SK-N-SH (cell line): ENCODE results near the gene UTP14C. TPM values are rescaled to one million over a fixed set of nuclear protein-coding genes. Genes with fewer than 3 reads are reported as not detected.

ENCODE experiments used
- CTCF ChIA-PET: fragments of 300-600, 350-600 bp; formaldehyde crosslinking; extraction: SDS; loops from one replicate; lab custom pipeline; 2021; lab: Yijun Ruan, JAX
- POLR2A ChIA-PET: fragments of 350-600 bp; sonication (Branson Sonifier 250); formaldehyde crosslinking; extraction: SDS; loops from one replicate; lab custom pipeline; 2020; ENCODE audit warnings: antibody characterized with exemption, inconsistent platforms; lab: Yijun Ruan, JAX
- DNase-seq: peaks from one replicate; pipeline ENCODE4 v3.0.0; 2012
- H2AFZ ChIP-seq: fragments of 200-600 bp; sonication (generic); 2 replicates; pipeline ENCODE4 v1.8.1; 2016; ENCODE audit warnings: antibody characterized with exemption, mild to moderate bottlenecking, low read depth
- H3F3A ChIP-seq: fragments of 200-600 bp; sonication (generic); replicated peaks from 2 replicates; pipeline ENCODE3; 2016; ENCODE audit warnings: antibody characterized with exemption, mild to moderate bottlenecking; ENCODE audit not compliant: insufficient read depth
- H3K27ac ChIP-seq, 2 experiments: fragments of 200-500 bp in 1 of 2; fragments of 200-600 bp in 1 of 2; sonication (Bioruptor generic) in 1 of 2; sonication (generic), shearing (Covaris generic) in 1 of 2; 2 replicates each; pipeline versions ENCODE4 v1.5.1 to v1.6.1; 2014 to 2016; ENCODE audit warnings: low read depth in 2 of 2, inconsistent platforms in 1 of 2, low read length in 1 of 2, mild to moderate bottlenecking in 1 of 2, mixed read lengths in 1 of 2
- H3K27me3 ChIP-seq: fragments of 200-600 bp; sonication (generic), shearing (Covaris generic); 2 replicates; pipeline ENCODE4 v1.6.1; 2016; ENCODE audit warnings: mixed run types; ENCODE audit not compliant: insufficient read depth
- H3K36me3 ChIP-seq, 2 experiments: fragments of 200-500 bp in 1 of 2; fragments of 200-600 bp in 1 of 2; sonication (Bioruptor generic) in 1 of 2; sonication (generic) in 1 of 2; replicated peaks in 1 of 2; 2 replicates each; pipeline versions ENCODE3 to v1.5.1; 2014 to 2016; ENCODE audit warnings: low read length in 1 of 2, mild to moderate bottlenecking in 1 of 2; ENCODE audit not compliant: insufficient read depth in 2 of 2, control insufficient read depth in 1 of 2
- H3K4me1 ChIP-seq, 2 experiments: fragments of 200-500 bp in 1 of 2; fragments of 200-600 bp in 1 of 2; sonication (Bioruptor generic) in 1 of 2; sonication (generic), shearing (Covaris generic) in 1 of 2; 2 replicates each; pipeline versions ENCODE4 v1.5.1 to v1.6.1; 2014 to 2016; ENCODE audit warnings: low read depth in 1 of 2, low read length in 1 of 2, mixed run types in 1 of 2; ENCODE audit not compliant: insufficient read depth in 2 of 2, control insufficient read depth in 1 of 2
- H3K4me2 ChIP-seq: fragments of 200-600 bp; sonication (generic), shearing (Covaris generic); 2 replicates; pipeline ENCODE4 v1.6.1; 2017; ENCODE audit warnings: mixed run types
- H3K4me3 ChIP-seq, 2 experiments: fragments of 200-500 bp in 1 of 2; fragments of 200-600 bp in 1 of 2; sonication (Bioruptor generic) in 1 of 2; sonication (generic), shearing (Covaris generic) in 1 of 2; 2 replicates each; pipeline versions ENCODE4 v1.5.1 to v1.8.1; 2014 to 2016; ENCODE audit warnings: low read depth in 2 of 2, inconsistent platforms in 1 of 2, low read length in 1 of 2, mild to moderate bottlenecking in 1 of 2, mixed read lengths in 1 of 2, moderate library complexity in 1 of 2
- H3K79me2 ChIP-seq: fragments of 200-600 bp; sonication (generic); 2 replicates; pipeline ENCODE4 v1.8.1; 2017; ENCODE audit warnings: mild to moderate bottlenecking; ENCODE audit not compliant: insufficient read depth
- H3K9ac ChIP-seq: fragments of 200-600 bp; sonication (generic); 2 replicates; pipeline ENCODE4 v1.6.1; 2017; ENCODE audit warnings: mixed run types
- H3K9me2 ChIP-seq: fragments of 200-600 bp; sonication (generic); 2 replicates; pipeline ENCODE4 v1.6.1; 2017; ENCODE audit warnings: mixed run types
- H3K9me3 ChIP-seq: fragments of 200-600 bp; sonication (generic); 2 replicates; pipeline ENCODE4 v1.6.1; 2017; ENCODE audit warnings: mixed run types, mild to moderate bottlenecking, moderate library complexity
- H4K20me1 ChIP-seq: fragments of 200-600 bp; sonication (generic); 2 replicates; pipeline ENCODE4 v1.6.1; 2017; ENCODE audit warnings: mild to moderate bottlenecking, mixed run types; ENCODE audit not compliant: insufficient read depth
- ELF1 ChIP-seq: IDR thresholded peaks from 2 replicates; pipeline ENCODE4 v1.4.0; 2012
- EP300 ChIP-seq, 2 experiments: IDR thresholded peaks; 2 replicates each; pipeline versions ENCODE4 v1.4.0 to v1.6.1; 2012; ENCODE audit warnings: borderline replicate concordance in 1 of 2, low read depth in 1 of 2, low read length in 1 of 2
- EZH2phosphoT487 ChIP-seq: fragments of 200-600 bp; sonication (generic); IDR thresholded peaks from 2 replicates; pipeline ENCODE4 v1.6.1; 2017; ENCODE audit warnings: low read depth, mixed run types, mild to moderate bottlenecking, antibody characterized with exemption, moderate library complexity, borderline replicate concordance
- FOSL2 ChIP-seq: IDR thresholded peaks from 2 replicates; pipeline ENCODE4 v1.4.0; 2012; ENCODE audit warnings: low read depth, mild to moderate bottlenecking, moderate library complexity, borderline replicate concordance
- MEF2A ChIP-seq: IDR thresholded peaks from 2 replicates; pipeline ENCODE4 v1.4.0; 2012; ENCODE audit warnings: low read depth, borderline replicate concordance
- NFIC ChIP-seq: IDR thresholded peaks from 2 replicates; pipeline ENCODE4 v1.4.0; 2012; ENCODE audit warnings: borderline replicate concordance
- RCOR1 ChIP-seq: fragments of 150-350 bp; IDR thresholded peaks from 2 replicates; pipeline ENCODE4 v1.6.1; 2017; ENCODE audit warnings: antibody characterized with exemption, low read length
- RFX5 ChIP-seq: IDR thresholded peaks from 2 replicates; pipeline ENCODE4 v1.6.1; 2012; ENCODE audit warnings: mild to moderate bottlenecking, improper control_type of control experiment, low read length
- SIN3A ChIP-seq: IDR thresholded peaks from 2 replicates; pipeline ENCODE4 v1.6.1; 2012; ENCODE audit warnings: low read depth, mild to moderate bottlenecking, low read length, moderate library complexity, borderline replicate concordance
- TAF1 ChIP-seq: IDR thresholded peaks from 2 replicates; pipeline ENCODE4 v1.6.1; 2012; ENCODE audit warnings: low read depth, mild to moderate bottlenecking, low read length, moderate library complexity, borderline replicate concordance
- TCF12 ChIP-seq: IDR thresholded peaks from 2 replicates; pipeline ENCODE4 v1.4.0; 2012
- TEAD4 ChIP-seq: IDR thresholded peaks from 2 replicates; pipeline ENCODE4 v1.4.0; 2012; ENCODE audit warnings: mild to moderate bottlenecking, borderline replicate concordance; ENCODE audit not compliant: insufficient read depth
- YY1 ChIP-seq: IDR thresholded peaks from 2 replicates; pipeline ENCODE4 v1.4.0; 2012; ENCODE audit warnings: low read depth, mild to moderate bottlenecking
- WGBS: methylation state at CpG from one replicate; pipeline ENCODE4 v1.1.6; 2017; ENCODE audit warnings: low lambda C conversion rate; 5-methylcytosine and 5-hydroxymethylcytosine counted together
- polyA plus RNA-seq, 3 experiments: library from polyadenylated mRNA; depleted of rRNA; stranded (reverse); fragments of >200 nt; gene quantifications; 2 replicates each; pipeline ENCODE4 v1.2.3, GENCODE V29; 2012
- TF ChIP-seq, protein P1 (sequence below): IDR thresholded peaks from 2 replicates; pipeline ENCODE4 v1.4.0; 2012; ENCODE audit warnings: low read depth, borderline replicate concordance
- TF ChIP-seq, protein P2 (sequence below): fragments of 150-350 bp; IDR thresholded peaks from 2 replicates; pipeline ENCODE4 v1.6.1; 2016; ENCODE audit warnings: mild to moderate bottlenecking, low read depth, low read length
- TF ChIP-seq, protein P3 (sequence below): IDR thresholded peaks from 2 replicates; pipeline ENCODE4; 2012
- TF ChIP-seq, protein P4 (sequence below): IDR thresholded peaks from 2 replicates; pipeline ENCODE4 v1.4.0; 2012; ENCODE audit warnings: low read depth

The UTP14C gene
- polyA plus RNA-seq, 1 of the 3 experiments (the other 2 are of a cell fraction) = 5.1 TPM

DNA sequence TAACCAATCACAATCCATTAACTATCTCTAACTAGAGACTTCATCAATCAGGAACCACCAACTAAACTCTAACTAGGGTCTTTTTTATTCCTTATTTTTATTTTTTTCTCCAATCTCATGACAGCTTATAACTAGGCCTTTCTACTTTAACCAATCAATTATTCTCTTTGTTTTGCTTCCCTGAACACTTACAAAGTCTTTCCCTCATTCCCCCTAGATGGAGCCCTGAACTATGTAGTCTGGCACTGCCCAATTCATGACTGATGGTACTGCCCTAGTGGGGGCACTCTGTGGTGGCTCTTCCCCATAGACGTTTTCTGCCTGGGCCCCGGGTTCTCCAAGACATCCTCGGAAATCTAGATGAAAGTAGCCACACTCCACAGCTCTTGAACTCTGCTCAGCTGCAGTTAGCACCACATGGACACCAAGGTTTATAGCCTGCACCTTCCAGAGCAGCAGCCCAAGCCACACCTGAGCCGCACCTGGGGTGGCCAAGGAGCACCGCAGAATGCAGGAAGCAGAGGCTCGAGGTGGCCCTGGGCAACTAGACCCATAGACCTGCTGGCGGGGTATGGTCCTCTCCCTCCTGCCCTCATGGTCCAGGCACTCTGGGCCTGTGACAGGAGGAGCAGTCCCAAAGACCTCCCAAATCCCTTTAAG, 19.9 kb upstream of the UTP14C start (continued):
- TF ChIP-seq, protein P1, sequence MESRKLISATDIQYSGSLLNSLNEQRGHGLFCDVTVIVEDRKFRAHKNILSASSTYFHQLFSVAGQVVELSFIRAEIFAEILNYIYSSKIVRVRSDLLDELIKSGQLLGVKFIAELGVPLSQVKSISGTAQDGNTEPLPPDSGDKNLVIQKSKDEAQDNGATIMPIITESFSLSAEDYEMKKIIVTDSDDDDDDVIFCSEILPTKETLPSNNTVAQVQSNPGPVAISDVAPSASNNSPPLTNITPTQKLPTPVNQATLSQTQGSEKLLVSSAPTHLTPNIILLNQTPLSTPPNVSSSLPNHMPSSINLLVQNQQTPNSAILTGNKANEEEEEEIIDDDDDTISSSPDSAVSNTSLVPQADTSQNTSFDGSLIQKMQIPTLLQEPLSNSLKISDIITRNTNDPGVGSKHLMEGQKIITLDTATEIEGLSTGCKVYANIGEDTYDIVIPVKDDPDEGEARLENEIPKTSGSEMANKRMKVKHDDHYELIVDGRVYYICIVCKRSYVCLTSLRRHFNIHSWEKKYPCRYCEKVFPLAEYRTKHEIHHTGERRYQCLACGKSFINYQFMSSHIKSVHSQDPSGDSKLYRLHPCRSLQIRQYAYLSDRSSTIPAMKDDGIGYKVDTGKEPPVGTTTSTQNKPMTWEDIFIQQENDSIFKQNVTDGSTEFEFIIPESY = no peak
- no peak for TF ChIP-seq TEAD4
- TF ChIP-seq MEF2A = no peak
- no peak for TF ChIP-seq TCF12
- no peak for TF ChIP-seq NFIC

DNA sequence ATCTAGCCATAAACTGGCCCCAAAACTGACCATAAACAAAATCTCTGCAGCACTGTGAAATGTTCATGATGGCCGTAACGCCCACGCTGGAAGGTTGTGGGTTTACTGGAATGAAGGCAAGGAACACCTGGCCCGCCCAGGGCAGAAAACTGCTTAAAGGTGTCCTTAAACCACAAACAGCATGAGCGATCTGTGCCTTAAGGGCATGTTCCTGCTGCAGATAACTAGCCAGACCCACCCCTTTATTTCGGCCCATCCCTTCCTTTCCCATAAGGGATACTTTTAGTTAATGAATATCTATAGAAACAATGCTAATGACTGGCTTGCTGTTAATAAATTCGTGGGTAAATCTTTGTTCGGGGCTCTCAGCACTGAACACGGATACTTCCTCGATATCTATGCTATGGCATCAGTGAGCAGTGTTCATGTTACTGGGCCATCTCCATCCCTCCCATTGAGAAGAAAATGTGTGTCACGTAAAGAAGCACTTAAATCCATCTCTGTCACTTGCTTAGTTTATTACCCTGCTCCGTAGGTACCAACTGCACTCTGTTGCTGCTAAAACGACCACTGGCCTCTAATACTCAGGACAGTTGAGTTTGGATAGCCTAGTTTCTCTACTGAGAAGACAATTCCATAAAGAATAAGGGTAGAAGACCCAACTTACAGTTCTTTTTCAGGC, 18.5 kb upstream of the UTP14C start:
- H3K9ac ChIP-seq = no peak overlapping the region
- no peaks in the 10 kb centered on the region for H3K36me3 ChIP-seq
- no peak overlapping the region for H3K27ac ChIP-seq
- no peak overlapping the region for H3K4me3 ChIP-seq
- H3K9me3 ChIP-seq = no peaks in the 10 kb centered on the region
- DNase-seq = no peak
- no peaks in the 10 kb centered on the region for H3K9me2 ChIP-seq
- H3F3A ChIP-seq = no peaks in the 10 kb centered on the region
- H4K20me1 ChIP-seq = no peaks in the 10 kb centered on the region
- TF ChIP-seq, protein P1 = no peak
- TF ChIP-seq FOSL2 (no peak), RFX5 (no peak), TAF1 (no peak), EZH2phosphoT487 (no peak), YY1 (no peak), TEAD4 (no peak), TCF12 (no peak), EP300 (IDR thresholded peaks at IDR 0.05; ENCODE audit: borderline replicate concordance in 1 of 2, low read depth in 1 of 2, low read length in 1 of 2) (no peak), ELF1 (no peak), RCOR1 (no peak), SIN3A (no peak)
- TF ChIP-seq, protein P2, sequence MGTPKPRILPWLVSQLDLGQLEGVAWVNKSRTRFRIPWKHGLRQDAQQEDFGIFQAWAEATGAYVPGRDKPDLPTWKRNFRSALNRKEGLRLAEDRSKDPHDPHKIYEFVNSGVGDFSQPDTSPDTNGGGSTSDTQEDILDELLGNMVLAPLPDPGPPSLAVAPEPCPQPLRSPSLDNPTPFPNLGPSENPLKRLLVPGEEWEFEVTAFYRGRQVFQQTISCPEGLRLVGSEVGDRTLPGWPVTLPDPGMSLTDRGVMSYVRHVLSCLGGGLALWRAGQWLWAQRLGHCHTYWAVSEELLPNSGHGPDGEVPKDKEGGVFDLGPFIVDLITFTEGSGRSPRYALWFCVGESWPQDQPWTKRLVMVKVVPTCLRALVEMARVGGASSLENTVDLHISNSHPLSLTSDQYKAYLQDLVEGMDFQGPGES = no peak
- TF ChIP-seq, protein P3, sequence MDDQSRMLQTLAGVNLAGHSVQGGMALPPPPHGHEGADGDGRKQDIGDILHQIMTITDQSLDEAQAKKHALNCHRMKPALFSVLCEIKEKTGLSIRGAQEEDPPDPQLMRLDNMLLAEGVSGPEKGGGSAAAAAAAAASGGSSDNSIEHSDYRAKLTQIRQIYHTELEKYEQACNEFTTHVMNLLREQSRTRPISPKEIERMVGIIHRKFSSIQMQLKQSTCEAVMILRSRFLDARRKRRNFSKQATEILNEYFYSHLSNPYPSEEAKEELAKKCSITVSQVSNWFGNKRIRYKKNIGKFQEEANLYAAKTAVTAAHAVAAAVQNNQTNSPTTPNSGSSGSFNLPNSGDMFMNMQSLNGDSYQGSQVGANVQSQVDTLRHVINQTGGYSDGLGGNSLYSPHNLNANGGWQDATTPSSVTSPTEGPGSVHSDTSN = no peak
- TF ChIP-seq, protein P4, sequence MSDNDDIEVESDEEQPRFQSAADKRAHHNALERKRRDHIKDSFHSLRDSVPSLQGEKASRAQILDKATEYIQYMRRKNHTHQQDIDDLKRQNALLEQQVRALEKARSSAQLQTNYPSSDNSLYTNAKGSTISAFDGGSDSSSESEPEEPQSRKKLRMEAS = no peak
- ChIA-PET CTCF (interaction anchor here (3.9 kb wide), 1 partner anchor 122 kb away, joined by 19 read pairs; the partner anchor contains the start of gene NEK5), POLR2A (no interaction called here)
- no peak overlapping the region for H3K4me2 ChIP-seq
- 82% methylated on average over 13 of the region's 13 CpGs for WGBS
- H3K4me1 ChIP-seq = peaks cover 3 to 6% of the 10 kb centered on the region in 2 experiments; a peak in 3 of 4 replicates
- H2AFZ ChIP-seq = no peak overlapping the region
- peaks cover 3% of the 10 kb centered on the region; the same call in 1 of the 2 replicates for H3K79me2 ChIP-seq
- H3K27me3 ChIP-seq = no peaks in the 10 kb centered on the region
